ENCODE measurements around the gene CRIM1.

The CRIM1 gene

GRCh38 chr2:36564377-36564930, 208.9 kb downstream of the CRIM1 start:
- no peak for DNase-seq

GRCh38 chr2:36565712-36566111, 210.1 kb downstream of the CRIM1 start:
- DNase-seq = no peak

DNA sequence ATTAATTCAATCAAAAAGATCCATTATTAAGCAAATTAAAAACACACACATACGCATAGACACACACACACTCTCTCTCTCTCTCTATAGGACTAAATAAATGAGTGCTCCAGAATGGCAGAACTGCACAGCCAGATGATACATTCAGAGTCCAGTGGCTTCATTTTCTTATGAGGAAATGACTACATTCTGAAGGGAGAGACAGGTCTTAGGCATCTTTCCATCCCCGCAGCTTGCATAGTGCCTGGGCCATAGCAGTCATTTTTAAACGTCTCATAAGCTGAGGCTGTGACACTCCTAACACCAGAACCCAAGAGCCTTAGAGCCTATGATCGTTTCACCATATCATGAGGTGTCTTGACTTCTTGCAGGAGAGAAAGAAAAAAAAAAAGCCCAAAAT, 211.3 kb downstream of the CRIM1 start:
- DNase-seq = no peak

- DNase-seq = no peak
Observed at GRCh38 chr2:36567711-36568408, 212.3 kb downstream of the CRIM1 start.

DNA sequence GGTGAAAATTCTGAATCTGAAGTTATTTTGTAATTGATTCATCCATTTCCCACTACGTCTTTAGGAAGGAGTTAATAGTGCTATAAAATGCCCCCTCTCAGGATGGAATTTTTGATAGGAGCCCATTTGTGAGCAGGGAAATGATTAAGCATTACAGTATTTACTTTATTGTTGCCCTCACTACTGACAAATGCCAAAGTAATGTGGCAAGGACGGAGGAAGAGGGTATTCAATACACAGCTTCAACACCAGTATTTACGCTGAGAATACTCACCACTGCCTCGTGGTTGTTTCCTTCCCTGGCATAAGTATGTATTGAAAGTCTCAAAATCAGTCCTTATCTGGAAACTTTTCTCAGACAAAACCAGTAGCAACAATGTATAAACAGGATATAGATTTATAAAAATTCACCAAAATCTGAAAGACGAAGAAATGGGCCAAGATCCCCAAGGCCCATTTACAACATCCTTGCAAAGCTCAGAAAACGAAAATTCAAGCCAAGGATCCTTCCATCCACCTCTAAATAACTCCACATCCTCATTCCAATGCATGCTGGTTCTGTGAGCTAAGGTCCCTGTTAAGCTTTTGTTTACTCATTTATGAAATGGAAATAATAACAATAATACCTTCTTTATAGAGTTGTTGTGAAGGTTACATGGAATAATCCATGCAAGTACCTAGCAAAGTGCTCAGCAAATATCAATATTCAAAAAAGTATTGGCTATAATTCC, 213.1 kb downstream of the CRIM1 start:
- no peak for DNase-seq

GRCh38 chr2:36569267-36569856, 213.8 kb downstream of the CRIM1 start:
- no peak for DNase-seq

GRCh38 chr2:36570416-36570815, 214.8 kb downstream of the CRIM1 start:
- no peak for DNase-seq

DNA sequence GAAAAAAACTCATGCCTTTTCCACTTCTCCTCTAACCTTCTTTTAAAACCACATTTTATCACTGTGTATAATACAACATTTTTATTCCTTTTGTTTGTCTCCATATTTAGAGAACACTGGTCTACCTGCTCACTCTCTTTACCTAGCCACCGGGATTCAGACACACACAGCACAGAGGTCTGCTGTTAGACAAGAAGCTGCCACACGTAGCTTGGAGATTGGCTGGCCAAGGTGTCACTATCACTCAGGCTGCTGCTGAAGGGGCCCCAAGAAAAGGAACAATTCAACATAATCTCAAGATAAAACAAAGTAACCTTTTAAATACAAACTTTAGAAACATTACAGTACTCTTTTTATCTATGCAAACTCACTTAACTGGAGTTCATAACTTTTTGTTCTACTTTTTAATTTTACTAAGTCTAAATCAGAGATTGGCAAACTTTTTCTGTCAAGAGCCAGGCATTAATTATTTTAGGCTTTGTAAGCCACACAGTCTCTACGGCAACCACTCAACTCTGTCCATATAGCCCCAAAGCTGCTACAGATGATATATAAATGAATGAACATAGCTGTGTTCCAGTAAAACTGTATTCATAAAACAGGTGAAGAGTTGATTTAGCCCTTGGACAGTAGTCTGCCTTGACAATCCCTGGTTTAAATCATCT, 216.6 kb downstream of the CRIM1 start:
- DNase-seq = no peak

DNA sequence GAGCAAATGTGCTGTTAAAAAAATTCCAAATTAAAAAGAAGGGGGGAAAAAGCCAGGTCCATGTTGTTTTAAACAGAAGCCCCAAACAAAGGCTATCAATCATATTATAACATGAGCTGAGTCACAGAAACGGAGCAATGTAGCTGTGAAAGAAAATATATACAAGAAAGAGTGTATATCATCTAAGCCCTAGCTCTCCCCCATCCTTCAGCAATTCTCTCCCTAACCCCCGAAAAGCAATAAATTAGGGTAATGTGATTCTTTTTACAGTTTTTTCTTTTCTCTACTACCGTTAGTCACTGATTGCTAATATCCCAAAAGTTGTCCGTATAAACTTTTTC, 217.1 kb downstream of the CRIM1 start:
- no peak for DNase-seq

DNA sequence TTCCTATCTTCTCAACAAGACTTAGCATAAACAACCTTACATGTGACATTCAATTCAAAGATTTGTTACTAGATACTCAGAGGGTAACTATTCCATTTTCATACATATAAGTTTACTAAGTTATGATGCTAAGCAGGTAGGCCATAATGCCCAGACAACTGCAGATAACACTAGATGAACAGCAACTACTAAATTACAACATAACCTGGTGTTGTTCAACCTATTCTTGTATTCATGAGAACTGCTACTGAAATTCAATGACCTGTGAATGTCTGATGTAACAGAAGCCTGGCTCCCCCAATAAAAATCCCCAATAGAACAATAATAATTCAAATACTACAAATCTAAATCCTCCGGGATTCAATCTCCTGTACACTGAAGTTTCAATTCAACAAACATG, 217.6 kb downstream of the CRIM1 start:
- DNase-seq = no peak

DNA sequence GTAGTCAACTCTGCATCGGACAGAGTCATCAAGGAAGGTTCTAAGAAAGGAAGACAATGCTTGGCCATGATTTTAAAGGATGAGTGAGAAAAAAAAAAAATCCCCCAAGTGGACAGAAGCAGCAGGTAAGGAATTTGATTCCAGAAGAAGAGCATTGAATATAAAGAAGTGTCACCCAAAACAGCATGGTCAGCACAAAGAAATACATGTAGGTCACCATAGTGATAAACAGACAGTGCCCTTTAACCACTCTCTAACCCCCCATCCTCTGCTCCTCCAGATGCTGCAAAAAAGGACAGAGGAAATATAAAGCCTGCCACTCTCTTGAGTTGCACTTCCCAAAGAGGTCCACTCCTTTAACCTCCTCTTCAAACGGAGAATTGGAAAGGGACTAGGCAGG, 219.0 kb downstream of the CRIM1 start:
- DNase-seq = no peak

- DNase-seq = no peak
Observed at GRCh38 chr2:36577884-36578283, 222.3 kb downstream of the CRIM1 start.

DNA sequence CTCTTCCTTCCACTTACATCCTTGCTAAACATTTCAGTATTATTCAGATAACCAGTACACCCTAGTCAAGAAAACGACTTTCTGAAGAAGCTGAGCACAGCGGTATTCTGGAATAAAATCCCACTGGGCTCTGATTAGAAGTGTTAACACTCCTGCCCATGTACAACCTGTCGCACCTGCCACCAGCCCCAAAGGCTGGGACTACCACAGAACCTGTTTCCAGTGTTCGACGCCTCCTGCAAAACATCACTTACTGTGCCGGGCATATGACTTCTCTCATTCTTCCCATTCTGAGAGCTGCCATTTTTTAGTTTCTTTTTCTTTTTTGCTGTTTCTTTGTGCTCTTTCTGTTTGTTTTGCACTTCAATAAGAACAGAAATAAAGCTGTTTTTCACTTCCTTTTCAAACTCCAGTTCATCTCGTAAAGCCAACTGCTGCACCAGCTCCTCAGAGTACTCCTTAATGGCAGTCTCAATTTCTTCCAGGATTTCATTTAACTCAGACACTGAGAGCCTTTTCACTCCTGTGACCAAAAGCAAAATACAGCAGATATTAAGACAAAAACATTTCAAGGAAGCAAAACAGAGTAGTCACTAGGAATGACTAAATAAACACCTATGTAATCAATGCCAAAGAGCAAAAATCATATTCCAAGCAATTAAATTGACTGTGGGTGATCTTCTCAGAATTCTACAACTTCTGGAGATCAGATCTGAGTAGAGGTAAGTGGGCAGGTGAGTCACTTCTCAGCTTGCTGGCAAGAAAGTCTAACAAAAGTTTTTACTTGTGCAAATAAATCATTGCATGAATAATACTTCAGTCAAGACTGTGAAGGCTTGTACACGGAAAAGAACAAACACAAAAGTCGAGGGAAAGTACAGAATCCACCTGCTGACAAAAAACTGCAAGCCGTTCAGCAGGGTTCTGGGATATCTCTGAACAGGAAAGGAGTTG, 223.0 kb downstream of the CRIM1 start:
- no peak for DNase-seq

DNA sequence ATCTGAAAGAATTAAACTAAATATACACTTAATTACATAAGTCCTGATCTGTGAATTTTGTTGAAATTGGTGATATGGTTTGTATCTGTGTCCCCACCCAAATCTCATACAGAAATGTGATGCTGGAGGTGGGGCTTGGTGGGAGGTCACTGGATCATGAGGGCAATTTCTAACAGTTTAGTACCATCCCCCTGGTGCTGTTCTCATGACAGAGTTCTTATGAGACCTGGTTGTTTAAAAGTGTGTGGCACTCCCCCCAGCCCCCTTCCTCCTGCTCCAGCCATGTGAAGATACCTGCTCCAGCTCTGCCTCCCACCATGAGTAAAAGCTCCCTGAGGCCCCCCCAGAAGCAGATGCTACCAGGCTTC, 223.7 kb downstream of the CRIM1 start:
- no peak for DNase-seq

DNA sequence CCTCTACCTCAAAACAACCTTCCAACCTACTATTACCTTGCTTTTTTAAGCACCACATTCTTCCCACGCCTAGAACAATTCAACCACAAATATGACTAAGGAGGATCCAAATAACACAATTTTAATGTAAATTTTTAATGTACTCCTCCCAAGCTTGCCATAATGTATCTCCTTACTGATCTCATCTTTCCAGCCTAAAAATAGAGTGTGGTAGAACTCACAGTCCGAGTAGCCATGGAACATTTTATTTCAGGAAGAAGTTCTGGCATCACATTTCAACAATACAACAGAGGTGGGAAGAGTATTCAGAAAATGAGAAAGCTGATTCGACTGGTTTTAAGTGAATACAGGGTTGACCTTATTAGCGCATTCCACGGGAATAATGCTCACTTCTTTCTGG, 227.0 kb downstream of the CRIM1 start:
- no peak for DNase-seq

GRCh38 chr2:36582951-36583350, 227.4 kb downstream of the CRIM1 start:
- no peak for DNase-seq

DNA sequence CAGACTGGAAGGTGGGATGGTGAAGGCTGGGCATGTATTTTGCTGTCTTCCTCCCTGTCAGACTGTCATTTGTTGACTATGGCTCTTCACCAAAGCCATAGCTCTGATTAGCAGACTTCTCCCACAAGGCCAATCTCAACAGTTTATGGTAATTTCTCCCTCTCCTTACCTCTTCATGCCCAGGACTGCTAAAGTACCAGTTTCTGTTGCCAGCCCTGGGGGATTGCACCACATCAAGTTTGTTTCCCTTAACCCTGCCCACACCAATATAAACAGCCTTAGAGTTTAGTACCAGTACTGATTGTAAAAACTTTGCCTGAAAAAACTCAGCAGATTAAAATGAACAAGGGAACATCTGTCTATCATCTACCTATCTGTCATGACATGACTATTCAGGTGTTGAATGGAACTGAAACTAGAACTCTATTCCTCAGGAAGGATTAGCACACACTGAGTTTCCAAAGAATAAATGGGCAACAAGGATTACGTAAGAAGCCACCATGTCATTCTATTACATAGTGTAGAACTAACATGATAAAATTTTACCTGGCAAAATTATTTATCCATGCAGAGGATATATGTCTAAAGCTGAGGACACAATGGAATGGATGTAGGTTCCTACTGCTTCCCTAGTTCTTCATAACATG, 228.7 kb downstream of the CRIM1 start:
- no peak for DNase-seq

DNA sequence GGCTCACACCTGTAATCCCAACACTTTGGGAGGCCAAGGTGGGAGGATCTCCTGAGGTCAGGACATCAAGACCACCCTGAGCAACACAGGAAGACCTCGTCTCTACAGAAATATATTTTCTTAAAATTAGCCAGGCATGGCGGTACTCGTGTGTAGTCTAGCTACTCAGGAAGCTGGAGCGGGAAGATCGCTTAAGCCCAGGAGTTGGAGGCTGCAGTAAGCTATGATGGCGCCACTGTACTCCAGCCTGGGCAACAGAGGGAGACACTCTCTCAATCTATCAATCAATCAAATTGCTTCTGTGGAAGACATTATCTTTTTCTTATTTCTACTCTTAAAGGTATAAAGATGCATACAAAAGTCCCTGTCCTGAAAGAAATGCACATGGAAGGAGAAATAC, 231.1 kb downstream of the CRIM1 start:
- DNase-seq = no peak

- DNase-seq = no peak
Observed at GRCh38 chr2:36587101-36587500, 231.5 kb downstream of the CRIM1 start.

GRCh38 chr2:36587556-36587955, 232.0 kb downstream of the CRIM1 start:
- DNase-seq = no peak

DNA sequence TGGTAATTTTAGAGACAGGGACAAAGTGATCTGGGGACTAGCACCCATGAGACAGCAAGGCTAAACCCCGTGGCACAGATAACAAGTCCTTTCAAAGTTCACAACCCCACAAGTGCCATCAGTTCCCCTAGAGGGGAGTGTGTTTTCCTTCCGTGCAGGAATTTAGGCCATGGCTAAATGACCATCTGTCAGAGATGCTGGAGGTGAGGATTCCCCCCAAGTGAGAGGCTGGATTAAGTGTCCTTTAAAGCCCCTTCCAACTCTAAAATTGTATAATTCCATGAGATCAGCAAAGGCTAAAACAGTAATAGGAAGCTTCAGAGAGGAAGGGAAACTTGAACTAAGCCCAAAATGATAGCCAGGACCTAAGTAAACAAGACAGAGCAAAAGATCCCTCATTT, 233.7 kb downstream of the CRIM1 start:
- no peak for DNase-seq

- DNase-seq = no peak
Observed at GRCh38 chr2:36594849-36595248, 239.3 kb downstream of the CRIM1 start.

All from NCI-H2227 treated with DMSO at 0.1 percent for 48 hours (cell line).